T-helper 2 cell treated with Interferon-gamma antibody and Interleukin-4, amounts not matched to agents 5 μg/mL and 100 μg/mL, for 36 hours (primary cell): Measurements from ENCODE around the gene BHLHE41.
A peak's percentile ranks its signal among the peaks of the same experiment; 100 is the strongest.

Source experiments
- DNase-seq: peaks from one replicate; pipeline ENCODE4 v3.0.0; 2021; ENCODE audit warnings: low spot score
- H3K27ac Mint-ChIP-seq: one replicate; pipeline ENCODE4 v1.8.0; 2021; ENCODE audit warnings: mild to moderate bottlenecking, mixed read lengths
- H3K27me3 Mint-ChIP-seq: one replicate; pipeline ENCODE4 v1.8.0; 2021; ENCODE audit warnings: low read depth, mixed read lengths
- H3K36me3 Mint-ChIP-seq: one replicate; pipeline ENCODE4 v1.8.0; 2021; ENCODE audit warnings: low read depth, mixed read lengths
- H3K4me1 Mint-ChIP-seq: one replicate; pipeline ENCODE4 v1.8.0; 2021; ENCODE audit warnings: low read depth, mixed read lengths
- H3K4me3 Mint-ChIP-seq: one replicate; pipeline ENCODE4 v1.8.0; 2022; ENCODE audit warnings: mild to moderate bottlenecking, moderate library complexity, mixed read lengths
- H3K9me3 Mint-ChIP-seq: one replicate; pipeline ENCODE4 v1.8.0; 2021; ENCODE audit warnings: mixed read lengths

BHLHE41 gene

GRCh38 chr12:26126340-26127284 lies 1.8 kb upstream of the BHLHE41 start:
- Mint-ChIP-seq H3K27me3 (peaks cover 84% of the 10 kb centered on the region), H3K27ac (no peak overlapping the region), H3K4me3 (peak overlapping the region; percentile 80), H3K36me3 (no peaks in the 10 kb centered on the region), H3K9me3 (no peaks in the 10 kb centered on the region), H3K4me1 (peaks cover 21% of the 10 kb centered on the region)
- peak; percentile 45 for DNase-seq

- peaks cover 23% of the 10 kb centered on the region for H3K4me1 Mint-ChIP-seq
- H3K27me3 Mint-ChIP-seq = peaks cover 86% of the 10 kb centered on the region
- H3K4me3 Mint-ChIP-seq = peak overlapping the region; percentile 80
- H3K36me3 Mint-ChIP-seq = no peaks in the 10 kb centered on the region
- H3K27ac Mint-ChIP-seq = no peak overlapping the region
- peak; percentile 39 for DNase-seq
- H3K9me3 Mint-ChIP-seq = no peaks in the 10 kb centered on the region
Observed at GRCh38 chr12:26125400-26126339, 833 bp upstream of the BHLHE41 start.

- Mint-ChIP-seq H3K4me3 (peak overlapping the region; percentile 83), H3K27me3 (peaks cover 83% of the 10 kb centered on the region), H3K9me3 (no peaks in the 10 kb centered on the region), H3K4me1 (peaks cover 22% of the 10 kb centered on the region), H3K36me3 (no peaks in the 10 kb centered on the region), H3K27ac (no peak overlapping the region)
- DNase-seq = no peak
Observed at GRCh38 chr12:26123482-26123980, 1.3 kb downstream of the BHLHE41 start.

- Mint-ChIP-seq H3K9me3 (no peaks in the 10 kb centered on the region), H3K4me3 (peak overlapping the region; percentile 83), H3K27me3 (peaks cover 83% of the 10 kb centered on the region), H3K36me3 (no peaks in the 10 kb centered on the region), H3K4me1 (peaks cover 22% of the 10 kb centered on the region), H3K27ac (no peak overlapping the region)
- peak; percentile 26 for DNase-seq
Observed at GRCh38 chr12:26122681-26123481, 2.0 kb downstream of the BHLHE41 start.

GRCh38 chr12:26122061-26122680 lies 2.7 kb downstream of the BHLHE41 start:
- Mint-ChIP-seq H3K4me1 (peaks cover 22% of the 10 kb centered on the region), H3K36me3 (no peaks in the 10 kb centered on the region), H3K27ac (no peak overlapping the region), H3K9me3 (no peaks in the 10 kb centered on the region), H3K27me3 (peaks cover 81% of the 10 kb centered on the region), H3K4me3 (peak overlapping the region; percentile 36)
- no peak for DNase-seq

- Mint-ChIP-seq H3K9me3 (no peaks in the 10 kb centered on the region), H3K27me3 (peaks cover 81% of the 10 kb centered on the region), H3K36me3 (no peaks in the 10 kb centered on the region), H3K4me1 (peaks cover 22% of the 10 kb centered on the region), H3K27ac (no peak overlapping the region), H3K4me3 (peak overlapping the region; percentile 69)
- no peak for DNase-seq
Observed at GRCh38 chr12:26121323-26122060, 3.3 kb downstream of the BHLHE41 start.

- no peak for DNase-seq
- Mint-ChIP-seq H3K4me1 (peaks cover 22% of the 10 kb centered on the region), H3K36me3 (no peaks in the 10 kb centered on the region), H3K27ac (no peak overlapping the region), H3K27me3 (peaks cover 78% of the 10 kb centered on the region), H3K9me3 (no peaks in the 10 kb centered on the region), H3K4me3 (no peak overlapping the region)
Observed at GRCh38 chr12:26120561-26121274, 4.1 kb downstream of the BHLHE41 start.

GRCh38 chr12:26119391-26119989 lies 5.3 kb downstream of the BHLHE41 start:
- Mint-ChIP-seq H3K4me1 (peaks cover 17% of the 10 kb centered on the region), H3K27me3 (peaks cover 80% of the 10 kb centered on the region), H3K4me3 (no peak overlapping the region), H3K27ac (no peak overlapping the region), H3K36me3 (no peaks in the 10 kb centered on the region), H3K9me3 (no peaks in the 10 kb centered on the region)
- DNase-seq = no peak

- Mint-ChIP-seq H3K27ac (no peak overlapping the region), H3K4me3 (no peak overlapping the region), H3K27me3 (peaks cover 74% of the 10 kb centered on the region), H3K4me1 (peaks cover 15% of the 10 kb centered on the region), H3K36me3 (no peaks in the 10 kb centered on the region), H3K9me3 (no peaks in the 10 kb centered on the region)
- no peak for DNase-seq
Observed at GRCh38 chr12:26118308-26118707, 6.5 kb downstream of the BHLHE41 start.

GRCh38 chr12:26116829-26117715 lies 7.8 kb downstream of the BHLHE41 start:
- Mint-ChIP-seq H3K36me3 (no peaks in the 10 kb centered on the region), H3K4me1 (peaks cover 10% of the 10 kb centered on the region), H3K4me3 (no peak overlapping the region), H3K27me3 (peaks cover 79% of the 10 kb centered on the region), H3K9me3 (no peaks in the 10 kb centered on the region), H3K27ac (no peak overlapping the region)
- DNase-seq = no peak
